Measurements from ENCODE around the gene B4GALT1. TPM values are rescaled to one million over a fixed set of nuclear protein-coding genes. Genes with fewer than 3 reads are reported as not detected.

Gene B4GALT1
- total RNA-seq, 1 donor from 2014 or later, result 37.1 TPM

GRCh38 chr9:33153666-33154065, 13.5 kb downstream of the B4GALT1 start:
- Histone ChIP-seq H3K4me3 (no peak overlapping the region), H3K36me3 (no peaks in the 10 kb centered on the region), H3K27ac (replicated peaks) (peak overlapping the region; percentile 83), H3K27me3 (ENCODE audit: low read depth) (no peaks in the 10 kb centered on the region), H3K9me3 (replicated peaks) (no peaks in the 10 kb centered on the region), H3K4me1 (peaks cover 97% of the 10 kb centered on the region)
- TF ChIP-seq, protein P1, sequence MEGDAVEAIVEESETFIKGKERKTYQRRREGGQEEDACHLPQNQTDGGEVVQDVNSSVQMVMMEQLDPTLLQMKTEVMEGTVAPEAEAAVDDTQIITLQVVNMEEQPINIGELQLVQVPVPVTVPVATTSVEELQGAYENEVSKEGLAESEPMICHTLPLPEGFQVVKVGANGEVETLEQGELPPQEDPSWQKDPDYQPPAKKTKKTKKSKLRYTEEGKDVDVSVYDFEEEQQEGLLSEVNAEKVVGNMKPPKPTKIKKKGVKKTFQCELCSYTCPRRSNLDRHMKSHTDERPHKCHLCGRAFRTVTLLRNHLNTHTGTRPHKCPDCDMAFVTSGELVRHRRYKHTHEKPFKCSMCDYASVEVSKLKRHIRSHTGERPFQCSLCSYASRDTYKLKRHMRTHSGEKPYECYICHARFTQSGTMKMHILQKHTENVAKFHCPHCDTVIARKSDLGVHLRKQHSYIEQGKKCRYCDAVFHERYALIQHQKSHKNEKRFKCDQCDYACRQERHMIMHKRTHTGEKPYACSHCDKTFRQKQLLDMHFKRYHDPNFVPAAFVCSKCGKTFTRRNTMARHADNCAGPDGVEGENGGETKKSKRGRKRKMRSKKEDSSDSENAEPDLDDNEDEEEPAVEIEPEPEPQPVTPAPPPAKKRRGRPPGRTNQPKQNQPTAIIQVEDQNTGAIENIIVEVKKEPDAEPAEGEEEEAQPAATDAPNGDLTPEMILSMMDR (IDR thresholded peaks at IDR 0.05; ENCODE audit: borderline replicate concordance), result no peak
- intact Hi-C loops (cut with micrococcal nuclease), result no loop called here
- DNase-seq, result no peak

DNA sequence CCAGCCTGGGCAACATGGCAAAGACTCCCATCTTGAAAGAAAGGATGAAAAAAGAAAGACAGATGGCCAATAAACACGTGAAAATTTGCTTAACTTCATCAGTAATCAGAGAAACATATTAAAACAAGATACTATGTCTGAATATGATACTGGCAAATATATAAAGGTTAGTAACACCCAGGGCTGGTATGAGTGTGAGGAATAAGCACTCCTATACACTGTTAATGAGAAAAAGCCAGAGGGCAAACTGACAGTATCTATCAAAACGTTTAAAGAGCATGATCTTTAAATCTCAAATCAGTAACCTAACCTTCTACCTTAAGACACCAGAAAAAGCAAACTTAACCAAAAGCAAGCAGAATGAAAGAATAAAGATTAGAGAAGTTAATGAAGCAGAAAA, 14.1 kb downstream of the B4GALT1 start:
- DNase-seq, result no peak
- Histone ChIP-seq H3K27ac (replicated peaks) (peak overlapping the region; percentile 83), H3K4me1 (peaks cover 97% of the 10 kb centered on the region), H3K36me3 (no peaks in the 10 kb centered on the region), H3K9me3 (replicated peaks) (no peaks in the 10 kb centered on the region), H3K27me3 (ENCODE audit: low read depth) (no peaks in the 10 kb centered on the region), H3K4me3 (no peak overlapping the region)
- TF ChIP-seq, protein P1 (IDR thresholded peaks at IDR 0.05; ENCODE audit: borderline replicate concordance), result no peak
- intact Hi-C loops (cut with micrococcal nuclease), result no loop called here

DNA sequence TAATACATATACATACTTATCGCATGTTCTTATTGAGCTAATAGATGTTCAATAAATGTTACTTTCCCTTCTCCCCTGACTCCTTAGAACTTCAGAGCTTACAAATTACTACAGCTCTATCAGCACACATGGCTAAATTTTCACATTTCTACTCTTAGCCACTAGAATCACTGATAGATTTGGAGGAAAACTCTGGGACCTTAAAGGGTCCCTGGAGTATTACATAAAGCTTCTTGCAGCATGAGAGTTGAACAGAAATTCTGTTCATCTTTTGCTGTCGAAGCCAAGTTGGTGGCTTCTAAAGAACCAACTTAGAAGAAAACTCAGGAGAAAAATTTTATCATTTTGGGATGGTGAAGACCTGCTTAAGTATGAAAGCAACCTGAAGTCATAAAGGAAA, 15.5 kb downstream of the B4GALT1 start:
- TF ChIP-seq, protein P1 (IDR thresholded peaks at IDR 0.05; ENCODE audit: borderline replicate concordance), result no peak

DNA sequence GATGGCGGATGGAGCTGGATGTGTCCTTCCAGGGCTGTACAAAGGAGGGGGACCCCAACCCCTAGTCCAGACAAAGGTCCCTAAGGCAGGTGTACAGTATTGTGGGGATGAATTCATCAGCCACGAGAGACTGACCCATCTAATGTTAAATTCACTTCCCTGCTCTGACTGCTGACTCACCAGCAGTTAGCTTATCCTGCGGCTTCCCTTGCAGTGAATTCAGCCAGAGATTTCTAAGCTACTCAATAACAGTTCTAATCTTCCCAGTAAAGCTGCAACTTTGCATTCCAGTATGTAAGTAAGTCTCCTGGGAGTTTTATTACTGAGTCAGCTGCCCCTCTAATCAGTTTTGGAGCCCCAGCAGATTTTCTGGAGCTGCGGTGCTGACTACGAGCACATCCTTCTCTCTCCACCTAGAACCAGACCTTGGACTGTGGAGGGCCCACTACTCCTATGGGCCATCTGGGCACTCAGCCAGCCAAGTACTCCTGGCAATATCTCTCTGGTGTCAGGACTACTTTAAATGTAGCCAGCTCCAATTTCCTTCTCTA, 16.1 kb downstream of the B4GALT1 start:
- intact Hi-C loops (cut with micrococcal nuclease), result no loop called here
- H3K9me3 ChIP-seq (replicated peaks), result no peaks in the 10 kb centered on the region
- no peaks in the 10 kb centered on the region for H3K36me3 ChIP-seq
- H3K27me3 ChIP-seq (ENCODE audit: low read depth), result no peaks in the 10 kb centered on the region
- DNase-seq, result peak; percentile 72
- H3K4me3 ChIP-seq, result peak overlapping the region; percentile 30
- TF ChIP-seq, protein P1 (IDR thresholded peaks at IDR 0.05; ENCODE audit: borderline replicate concordance), result no peak
- peak overlapping the region; percentile 83 for H3K27ac ChIP-seq (replicated peaks)
- H3K4me1 ChIP-seq, result peaks cover 99% of the 10 kb centered on the region

More for the DNA sequence above, 15.5 kb downstream of the B4GALT1 start:
- Histone ChIP-seq H3K27me3 (ENCODE audit: low read depth) (no peaks in the 10 kb centered on the region), H3K27ac (replicated peaks) (peak overlapping the region; percentile 83), H3K9me3 (replicated peaks) (no peaks in the 10 kb centered on the region), H3K36me3 (no peaks in the 10 kb centered on the region), H3K4me1 (peaks cover 99% of the 10 kb centered on the region), H3K4me3 (peak overlapping the region; percentile 30)
- no peak for DNase-seq
- intact Hi-C loops (cut with micrococcal nuclease), result no loop called here

- Histone ChIP-seq H3K27me3 (ENCODE audit: low read depth) (no peaks in the 10 kb centered on the region), H3K9me3 (replicated peaks) (no peaks in the 10 kb centered on the region), H3K36me3 (no peaks in the 10 kb centered on the region), H3K27ac (replicated peaks) (peak overlapping the region; percentile 83), H3K4me3 (no peak overlapping the region), H3K4me1 (peaks cover 100% of the 10 kb centered on the region)
- TF ChIP-seq, protein P1 (IDR thresholded peaks at IDR 0.05; ENCODE audit: borderline replicate concordance), result no peak
- DNase-seq, result no peak
- intact Hi-C loops (cut with micrococcal nuclease), result no loop called here
Observed at GRCh38 chr9:33148367-33149014, 18.6 kb downstream of the B4GALT1 start.

Data from left ventricle myocardium inferior (tissue), 1 donor.